Liver (tissue), 3 donors: ENCODE results near the gene SLC25A41.

ENCODE experiments used
- EGR1 ChIP-seq, 2 donors: IDR thresholded peaks; 2 replicates each; pipeline ENCODE4 v1.6.1; 2016 to 2018; ENCODE audit warnings: antibody characterized with exemption in 2 of 2, low read depth in 2 of 2
- GABPA ChIP-seq, 2 donors: IDR thresholded peaks in 1 of 2; conservative IDR thresholded peaks in 1 of 2; 2 replicates each; pipeline ENCODE4 v1.6.1; 2016; ENCODE audit warnings: antibody characterized with exemption in 2 of 2, mild to moderate bottlenecking in 1 of 2, moderate library complexity in 1 of 2
- HNF4A ChIP-seq, 2 donors: conservative IDR thresholded peaks; 2 replicates each; pipeline ENCODE4 v1.6.1; 2016; ENCODE audit warnings: antibody characterized with exemption in 2 of 2, mild to moderate bottlenecking in 2 of 2
- JUND ChIP-seq, 2 donors: IDR thresholded peaks; 2 replicates each; pipeline ENCODE4 v1.6.1; 2016; ENCODE audit warnings: antibody characterized with exemption in 2 of 2
- RAD21 ChIP-seq, 2 donors: IDR thresholded peaks; 2 replicates each; pipeline ENCODE4 v1.6.1; 2016; ENCODE audit warnings: antibody characterized with exemption in 2 of 2, mild to moderate bottlenecking in 2 of 2
- REST ChIP-seq: IDR thresholded peaks from 2 replicates; pipeline ENCODE4 v1.6.1; 2016; ENCODE audit warnings: antibody characterized with exemption, mild to moderate bottlenecking
- TAF1 ChIP-seq: conservative IDR thresholded peaks from 2 replicates; pipeline ENCODE4 v1.6.1; 2016; ENCODE audit warnings: antibody characterized with exemption, mild to moderate bottlenecking
- TF ChIP-seq, protein P1 (sequence below): fragments of 150-350 bp; IDR thresholded peaks from 2 replicates; pipeline ENCODE4 v1.5.1; 2017; ENCODE audit warnings: improper control_type of control experiment, low read depth, low read length; ENCODE audit not compliant: missing input control
- TF ChIP-seq, protein P2 (sequence below): IDR thresholded peaks from 2 replicates; pipeline ENCODE4 v1.6.1; 2016; ENCODE audit warnings: antibody characterized with exemption
- TF ChIP-seq, protein P3 (sequence below): IDR thresholded peaks from 2 replicates; pipeline ENCODE4 v1.6.1; 2016; ENCODE audit warnings: antibody characterized with exemption
- donor health status: healthy.
- donor health status: healthy.

GRCh38 chr19:6413721-6414643 is 19.6 kb downstream of the SLC25A41 start:
- TF ChIP-seq, protein P1, sequence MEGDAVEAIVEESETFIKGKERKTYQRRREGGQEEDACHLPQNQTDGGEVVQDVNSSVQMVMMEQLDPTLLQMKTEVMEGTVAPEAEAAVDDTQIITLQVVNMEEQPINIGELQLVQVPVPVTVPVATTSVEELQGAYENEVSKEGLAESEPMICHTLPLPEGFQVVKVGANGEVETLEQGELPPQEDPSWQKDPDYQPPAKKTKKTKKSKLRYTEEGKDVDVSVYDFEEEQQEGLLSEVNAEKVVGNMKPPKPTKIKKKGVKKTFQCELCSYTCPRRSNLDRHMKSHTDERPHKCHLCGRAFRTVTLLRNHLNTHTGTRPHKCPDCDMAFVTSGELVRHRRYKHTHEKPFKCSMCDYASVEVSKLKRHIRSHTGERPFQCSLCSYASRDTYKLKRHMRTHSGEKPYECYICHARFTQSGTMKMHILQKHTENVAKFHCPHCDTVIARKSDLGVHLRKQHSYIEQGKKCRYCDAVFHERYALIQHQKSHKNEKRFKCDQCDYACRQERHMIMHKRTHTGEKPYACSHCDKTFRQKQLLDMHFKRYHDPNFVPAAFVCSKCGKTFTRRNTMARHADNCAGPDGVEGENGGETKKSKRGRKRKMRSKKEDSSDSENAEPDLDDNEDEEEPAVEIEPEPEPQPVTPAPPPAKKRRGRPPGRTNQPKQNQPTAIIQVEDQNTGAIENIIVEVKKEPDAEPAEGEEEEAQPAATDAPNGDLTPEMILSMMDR = no peak
- TF ChIP-seq, protein P2, sequence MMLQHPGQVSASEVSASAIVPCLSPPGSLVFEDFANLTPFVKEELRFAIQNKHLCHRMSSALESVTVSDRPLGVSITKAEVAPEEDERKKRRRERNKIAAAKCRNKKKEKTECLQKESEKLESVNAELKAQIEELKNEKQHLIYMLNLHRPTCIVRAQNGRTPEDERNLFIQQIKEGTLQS = no peak
- TF ChIP-seq TAF1 = no peak
- no peak for TF ChIP-seq GABPA (IDR thresholded peaks at IDR 0.05 in 1 of 2, conservative IDR thresholded peaks at IDR 0.05 in 1 of 2)
- TF ChIP-seq RAD21 (IDR thresholded peaks at IDR 0.05) = no peak
- TF ChIP-seq EGR1 (IDR thresholded peaks at IDR 0.05; ENCODE audit: low read depth in 2 of 2) = no peak
- TF ChIP-seq JUND (IDR thresholded peaks at IDR 0.05) = no peak
- no peak for TF ChIP-seq REST
- TF ChIP-seq, protein P3, sequence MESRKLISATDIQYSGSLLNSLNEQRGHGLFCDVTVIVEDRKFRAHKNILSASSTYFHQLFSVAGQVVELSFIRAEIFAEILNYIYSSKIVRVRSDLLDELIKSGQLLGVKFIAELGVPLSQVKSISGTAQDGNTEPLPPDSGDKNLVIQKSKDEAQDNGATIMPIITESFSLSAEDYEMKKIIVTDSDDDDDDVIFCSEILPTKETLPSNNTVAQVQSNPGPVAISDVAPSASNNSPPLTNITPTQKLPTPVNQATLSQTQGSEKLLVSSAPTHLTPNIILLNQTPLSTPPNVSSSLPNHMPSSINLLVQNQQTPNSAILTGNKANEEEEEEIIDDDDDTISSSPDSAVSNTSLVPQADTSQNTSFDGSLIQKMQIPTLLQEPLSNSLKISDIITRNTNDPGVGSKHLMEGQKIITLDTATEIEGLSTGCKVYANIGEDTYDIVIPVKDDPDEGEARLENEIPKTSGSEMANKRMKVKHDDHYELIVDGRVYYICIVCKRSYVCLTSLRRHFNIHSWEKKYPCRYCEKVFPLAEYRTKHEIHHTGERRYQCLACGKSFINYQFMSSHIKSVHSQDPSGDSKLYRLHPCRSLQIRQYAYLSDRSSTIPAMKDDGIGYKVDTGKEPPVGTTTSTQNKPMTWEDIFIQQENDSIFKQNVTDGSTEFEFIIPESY = no peak
- no peak for TF ChIP-seq HNF4A (conservative IDR thresholded peaks at IDR 0.05)
